Muscle of leg (tissue), 16 donors: ENCODE measurements around the gene PDIA6. TPM values are rescaled to one million over a fixed set of nuclear protein-coding genes. Genes with fewer than 3 reads are reported as not detected.
A peak's percentile ranks its signal among the peaks of the same experiment; 100 is the strongest.

Experiments
- DNase-seq: peaks from one replicate; pipeline ENCODE4 v3.0.0; 2013
- H3K27ac ChIP-seq: one replicate; pipeline ENCODE4 v1.5.1; 2013; ENCODE audit warnings: mild to moderate bottlenecking, low read length, control low read depth
- H3K27me3 ChIP-seq: one replicate; pipeline ENCODE4 v1.6.1; 2013; ENCODE audit warnings: low read length; ENCODE audit not compliant: control insufficient read depth, insufficient read depth
- H3K36me3 ChIP-seq: one replicate; pipeline ENCODE4 v1.6.1; 2013; ENCODE audit warnings: low read length; ENCODE audit not compliant: control insufficient read depth, insufficient read depth
- H3K4me1 ChIP-seq: one replicate; pipeline ENCODE4 v1.6.1; 2013; ENCODE audit warnings: low read length; ENCODE audit not compliant: control insufficient read depth, insufficient read depth
- H3K4me3 ChIP-seq: one replicate; pipeline ENCODE4 v1.5.1; 2013; ENCODE audit warnings: low read length, control low read depth
- H3K9me3 ChIP-seq: replicated peaks from 2 replicates; pipeline ENCODE4 v1.6.1; 2013; ENCODE audit warnings: low read depth, low read length; ENCODE audit not compliant: control insufficient read depth
- WGBS: methylation state at CpG from one replicate; pipeline ENCODE4 v1.1.5; 2013; ENCODE audit warnings: missing lambda C conversion rate; ENCODE audit not compliant: insufficient coverage; 5-methylcytosine and 5-hydroxymethylcytosine counted together
- long read RNA-seq, 11 donors: transcript quantifications; one replicate each; lab custom pipeline, GENCODE V29; 2026
- polyA plus RNA-seq, 8 donors: library from polyadenylated mRNA; unstranded; fragments of 120-200 nt; gene quantifications; one replicate each; pipeline versions ENCODE4 v1.2.1 to v1.2.3, GENCODE V29; 2013; ENCODE audit warnings: inconsistent platforms in 1 of 8, low replicate concordance in 1 of 8; ENCODE audit not compliant: insufficient read length in 8 of 8, insufficient read depth in 1 of 8
- total RNA-seq: library from RNA; stranded (reverse); fragments of 120-200 nt; gene quantifications from one replicate; pipeline ENCODE4 v1.2.4, GENCODE V29; 2013

Gene PDIA6, protein sequence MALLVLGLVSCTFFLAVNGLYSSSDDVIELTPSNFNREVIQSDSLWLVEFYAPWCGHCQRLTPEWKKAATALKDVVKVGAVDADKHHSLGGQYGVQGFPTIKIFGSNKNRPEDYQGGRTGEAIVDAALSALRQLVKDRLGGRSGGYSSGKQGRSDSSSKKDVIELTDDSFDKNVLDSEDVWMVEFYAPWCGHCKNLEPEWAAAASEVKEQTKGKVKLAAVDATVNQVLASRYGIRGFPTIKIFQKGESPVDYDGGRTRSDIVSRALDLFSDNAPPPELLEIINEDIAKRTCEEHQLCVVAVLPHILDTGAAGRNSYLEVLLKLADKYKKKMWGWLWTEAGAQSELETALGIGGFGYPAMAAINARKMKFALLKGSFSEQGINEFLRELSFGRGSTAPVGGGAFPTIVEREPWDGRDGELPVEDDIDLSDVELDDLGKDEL
- total RNA-seq (150 TPM), polyA plus RNA-seq (100 to 1,000 TPM; 135 to 208 (median 156) TPM)
- long read RNA-seq, donor 1, transcript PDIA6-201 (13 exons, 2,338 nt) = major isoform, 18 of 18 reads
- long read RNA-seq, donor 1, partial matches to known transcripts = 0 of 18 reads
- long read RNA-seq, donor 1, other reads (novel, unspliced or antisense) = 0 of 18 reads
- long read RNA-seq, donor 2, transcript PDIA6-201 (13 exons, 2,338 nt) = major isoform, 9 of 9 reads
- long read RNA-seq, donor 2, partial matches to known transcripts = 0 of 9 reads
- long read RNA-seq, donor 2, other reads (novel, unspliced or antisense) = 0 of 9 reads
- long read RNA-seq, donor 3, transcript PDIA6-201 (13 exons, 2,338 nt) = major isoform, 90 of 95 reads
- long read RNA-seq, donor 3, partial matches to known transcripts = 5 of 95 reads
- long read RNA-seq, donor 3, other reads (novel, unspliced or antisense) = 0 of 95 reads
- long read RNA-seq, donor 4, transcript PDIA6-201 (13 exons, 2,338 nt) = major isoform, 34 of 54 reads
- long read RNA-seq, donor 4, partial matches to known transcripts = 19 of 54 reads
- long read RNA-seq, donor 4, other reads (novel, unspliced or antisense) = 0 of 54 reads
- long read RNA-seq, donor 5, transcript PDIA6-201 (13 exons, 2,338 nt) = major isoform, 116 of 160 reads
- long read RNA-seq, donor 5, partial matches to known transcripts = 44 of 160 reads
- long read RNA-seq, donor 5, other reads (novel, unspliced or antisense) = 0 of 160 reads
- long read RNA-seq, donor 6, transcript PDIA6-201 (13 exons, 2,338 nt) = major isoform, 100 of 125 reads
- long read RNA-seq, donor 6, partial matches to known transcripts = 20 of 125 reads
- long read RNA-seq, donor 6, other reads (novel, unspliced or antisense) = 5 of 125 reads
- long read RNA-seq, donor 7, transcript PDIA6-201 (13 exons, 2,338 nt) = major isoform, 74 of 95 reads
- long read RNA-seq, donor 7, partial matches to known transcripts = 20 of 95 reads
- long read RNA-seq, donor 7, other reads (novel, unspliced or antisense) = 0 of 95 reads
- long read RNA-seq, donor 8, transcript PDIA6-201 (13 exons, 2,338 nt) = major isoform, 62 of 68 reads
- long read RNA-seq, donor 8, partial matches to known transcripts = 6 of 68 reads
- long read RNA-seq, donor 8, other reads (novel, unspliced or antisense) = 0 of 68 reads
- long read RNA-seq, donor 9, transcript PDIA6-201 (13 exons, 2,338 nt) = major isoform, 44 of 66 reads
- long read RNA-seq, donor 9, partial matches to known transcripts = 22 of 66 reads
- long read RNA-seq, donor 9, other reads (novel, unspliced or antisense) = 0 of 66 reads
- long read RNA-seq, donor 10, transcript PDIA6-201 (13 exons, 2,338 nt) = major isoform, 88 of 112 reads
- long read RNA-seq, donor 10, partial matches to known transcripts = 24 of 112 reads
- long read RNA-seq, donor 10, other reads (novel, unspliced or antisense) = 0 of 112 reads
- long read RNA-seq, donor 11, transcript PDIA6-201 (13 exons, 2,338 nt) = major isoform, 65 of 65 reads
- long read RNA-seq, donor 11, partial matches to known transcripts = 0 of 65 reads
- long read RNA-seq, donor 11, other reads (novel, unspliced or antisense) = 0 of 65 reads

DNA sequence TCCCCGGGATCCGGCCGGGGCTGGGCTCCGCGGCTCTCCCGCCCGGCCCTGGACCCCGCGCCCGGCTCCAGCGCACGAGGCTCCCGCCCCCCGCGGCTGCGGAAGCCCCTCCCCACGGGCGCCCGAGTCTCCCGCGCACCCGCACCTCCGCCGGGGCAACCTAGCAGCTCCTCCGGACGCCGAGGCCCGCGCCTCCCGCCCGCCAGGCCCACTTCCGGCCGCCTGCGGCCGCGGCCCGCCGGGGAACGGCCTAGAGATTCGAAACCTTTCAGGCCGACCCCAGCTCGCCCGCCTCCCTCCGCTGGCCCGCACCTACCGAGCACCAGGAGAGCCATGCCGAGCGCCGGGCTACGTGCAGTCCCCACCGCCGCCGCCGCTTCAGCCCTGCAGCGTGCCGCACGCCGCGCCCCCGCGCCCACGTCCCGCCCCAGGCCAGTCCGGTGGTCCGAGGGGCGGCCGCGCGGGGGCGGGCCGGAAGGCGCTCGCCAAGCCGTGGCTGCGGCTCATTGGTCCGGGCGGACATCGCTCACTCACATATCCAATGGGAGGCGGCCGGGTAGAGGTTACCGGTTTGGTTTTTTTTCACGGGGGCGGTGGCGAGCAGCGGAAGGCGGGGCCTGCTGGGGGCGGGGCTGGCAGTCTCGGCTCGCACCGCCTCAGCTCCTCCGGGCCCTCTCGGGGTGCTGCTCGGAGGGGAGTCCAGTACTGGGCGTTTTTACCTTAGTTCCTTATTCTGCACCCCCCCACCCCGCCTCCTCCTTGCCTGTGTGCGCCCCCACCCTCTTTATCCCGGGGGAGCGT lies at the start of gene PDIA6:
PDIA6 (minus strand) TSS at position 424 of the 801 bp plus-strand sequence; CDS start at position 335, 89 bp downstream.
- peaks cover 3% of the 10 kb centered on the region for H3K36me3 ChIP-seq
- H3K4me1 ChIP-seq = peaks cover 27% of the 10 kb centered on the region

DNA sequence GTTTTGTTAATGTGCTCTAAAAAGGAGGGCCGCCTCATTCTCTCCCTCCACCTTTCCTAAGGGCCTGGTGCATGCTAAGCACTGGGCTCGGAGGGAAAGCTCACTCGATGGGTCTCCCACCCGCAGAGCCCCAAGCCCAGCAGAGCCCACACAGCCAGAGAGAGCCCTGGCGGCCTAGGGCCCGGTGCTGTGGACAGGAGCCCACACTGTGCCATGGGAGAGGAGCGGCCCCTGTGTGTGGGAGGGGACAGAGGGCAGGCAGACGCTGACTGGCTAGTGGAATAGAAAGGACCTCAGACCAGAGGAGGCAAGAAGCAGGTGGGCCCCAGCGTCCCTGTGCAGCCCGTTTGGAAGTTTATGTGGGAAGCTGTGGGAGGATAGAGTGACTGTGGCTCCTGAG lies 49.7 kb upstream of the PDIA6 start:
- peaks cover 33% of the 10 kb centered on the region for H3K4me1 ChIP-seq
- no peak overlapping the region for H3K4me3 ChIP-seq
- WGBS = 71% methylated on average over 8 of the region's 10 CpGs
- H3K27me3 ChIP-seq = peaks cover 4% of the 10 kb centered on the region
- no peaks in the 10 kb centered on the region for H3K9me3 ChIP-seq
- H3K36me3 ChIP-seq = no peaks in the 10 kb centered on the region
- DNase-seq = no peak
- H3K27ac ChIP-seq = no peak overlapping the region

More for the DNA sequence above, at the start of gene PDIA6:
- H3K9me3 ChIP-seq = no peaks in the 10 kb centered on the region
- peak; percentile 99 for DNase-seq
- peak within 1 kb of the TSS; percentile 78 for H3K27ac ChIP-seq
- H3K27me3 ChIP-seq = peaks cover 6% of the 10 kb centered on the region
- peak within 1 kb of the TSS; percentile 76 for H3K4me3 ChIP-seq
- WGBS = under 1% methylated on average over 89 of the region's 98 CpGs

DNA sequence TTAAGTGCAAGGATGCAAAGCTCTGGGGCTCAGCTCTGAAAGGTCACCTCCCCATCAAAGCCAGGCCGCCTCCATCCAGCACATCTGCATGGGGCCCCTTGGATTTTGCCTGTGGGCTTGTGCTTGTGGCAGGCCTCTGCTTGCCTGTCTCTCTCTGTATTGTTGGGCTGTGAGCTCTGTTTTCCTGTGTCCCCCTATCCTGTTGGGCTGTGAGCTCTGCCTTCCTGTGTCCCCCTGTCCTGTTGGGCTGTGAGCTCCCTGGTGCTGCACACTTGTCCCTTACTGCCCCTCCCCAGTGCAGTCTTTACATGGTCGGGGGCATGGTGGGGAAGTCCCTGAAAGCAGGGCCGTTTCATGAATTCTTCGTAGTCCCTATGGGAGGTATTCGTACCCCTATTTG lies 49.2 kb upstream of the PDIA6 start:
- WGBS = 78% methylated on average over 3 of the region's 5 CpGs
- H3K9me3 ChIP-seq = no peaks in the 10 kb centered on the region
- H3K4me1 ChIP-seq = peaks cover 33% of the 10 kb centered on the region
- no peak for DNase-seq
- H3K36me3 ChIP-seq = no peaks in the 10 kb centered on the region
- no peak overlapping the region for H3K4me3 ChIP-seq
- H3K27ac ChIP-seq = no peak overlapping the region
- peaks cover 4% of the 10 kb centered on the region for H3K27me3 ChIP-seq

DNA sequence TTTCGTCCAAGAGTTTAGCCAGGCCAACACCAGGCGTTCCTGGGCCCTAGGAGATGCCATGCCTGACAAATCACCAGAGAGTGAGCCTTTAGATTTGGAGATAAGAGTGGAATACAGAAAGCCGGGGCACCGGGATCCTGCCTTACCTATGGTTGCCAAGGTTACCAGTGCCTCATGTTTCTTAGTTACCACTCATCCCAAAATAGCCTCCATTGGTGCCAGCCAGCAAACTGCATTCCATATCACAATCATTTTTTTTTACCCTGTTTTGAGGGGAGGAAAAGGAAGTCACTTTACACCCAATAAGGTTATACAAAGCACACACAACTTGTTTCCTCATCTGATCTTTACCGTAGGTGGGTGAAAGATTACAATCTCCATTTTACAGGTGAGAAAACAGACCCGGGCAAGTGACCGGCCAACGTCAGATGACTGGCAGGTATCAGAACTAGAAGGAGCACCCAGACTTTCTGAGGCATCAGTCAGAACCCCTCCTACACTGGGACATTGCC lies 48.3 kb upstream of the PDIA6 start:
- Histone ChIP-seq H3K27me3 (peaks cover 4% of the 10 kb centered on the region), H3K27ac (no peak overlapping the region), H3K4me1 (peaks cover 27% of the 10 kb centered on the region), H3K36me3 (no peaks in the 10 kb centered on the region), H3K9me3 (no peaks in the 10 kb centered on the region), H3K4me3 (no peak overlapping the region)
- no CpG with 5 or more reads among the region's 8 CpGs for whole genome bisulfite sequencing
- DNase-seq = no peak

DNA sequence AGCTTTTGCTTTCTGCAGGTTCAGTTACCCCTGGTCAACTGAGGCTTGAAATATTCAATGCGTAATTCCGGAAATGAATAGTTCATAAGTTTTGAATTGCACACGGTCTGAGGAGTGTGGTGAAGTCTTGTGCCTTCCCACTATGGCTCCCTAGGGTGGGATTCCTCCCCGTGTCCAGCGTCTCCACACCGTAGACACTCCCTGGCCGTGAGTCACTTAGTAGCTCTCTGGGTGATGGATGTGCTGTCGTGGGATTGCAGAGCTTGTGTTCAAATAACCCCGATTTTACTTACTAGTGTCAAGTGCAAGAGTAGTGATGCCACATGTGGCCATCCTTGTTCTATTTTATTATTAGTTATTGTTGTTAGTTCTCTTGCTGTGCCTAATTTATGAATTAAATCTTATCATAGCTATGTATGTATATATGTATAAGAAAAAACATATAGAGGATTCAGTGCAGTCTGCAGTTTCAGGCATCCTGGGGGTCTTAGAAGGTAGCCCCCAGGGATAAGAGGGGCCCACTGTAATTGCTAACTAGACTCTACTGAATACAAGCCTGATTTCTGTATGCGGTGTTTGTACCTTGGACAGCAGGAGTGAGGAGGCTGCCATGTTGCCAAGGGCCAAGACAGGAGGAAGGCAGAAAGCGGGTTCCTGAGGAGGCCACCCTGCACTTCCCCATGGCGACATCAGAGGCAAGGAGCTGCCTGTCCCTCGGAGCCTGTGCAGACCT lies 47.7 kb upstream of the PDIA6 start:
- H3K4me1 ChIP-seq = peaks cover 21% of the 10 kb centered on the region
- 82% methylated on average over 5 of the region's 13 CpGs for WGBS
- H3K27me3 ChIP-seq = peaks cover 4% of the 10 kb centered on the region
- H3K36me3 ChIP-seq = no peaks in the 10 kb centered on the region
- H3K27ac ChIP-seq = no peak overlapping the region
- DNase-seq = no peak
- no peaks in the 10 kb centered on the region for H3K9me3 ChIP-seq
- no peak overlapping the region for H3K4me3 ChIP-seq

DNA sequence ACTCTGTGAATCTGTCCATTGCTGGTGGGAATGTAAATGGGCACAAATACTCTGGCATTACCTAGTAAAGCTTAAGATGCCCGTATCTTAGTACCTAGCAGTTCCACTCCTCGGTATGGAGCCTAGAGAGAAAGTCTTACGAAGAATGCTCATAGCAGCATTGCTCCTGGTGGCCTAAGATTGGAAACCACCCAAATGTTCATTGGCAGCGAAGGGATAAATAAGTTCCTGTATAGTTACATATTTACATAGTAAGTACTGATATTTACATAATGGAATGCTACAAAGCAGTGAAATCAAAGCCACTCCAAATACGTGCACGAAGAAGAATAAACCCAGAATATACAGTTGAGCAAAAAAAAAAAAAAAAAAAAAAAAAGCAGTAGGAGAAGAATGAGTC lies 46.7 kb upstream of the PDIA6 start:
- DNase-seq = no peak
- Histone ChIP-seq H3K27ac (no peak overlapping the region), H3K27me3 (peaks cover 4% of the 10 kb centered on the region), H3K36me3 (no peaks in the 10 kb centered on the region), H3K9me3 (no peaks in the 10 kb centered on the region), H3K4me3 (no peak overlapping the region), H3K4me1 (peaks cover 17% of the 10 kb centered on the region)
- WGBS = 83% methylated on average over 2 of the region's 6 CpGs

DNA sequence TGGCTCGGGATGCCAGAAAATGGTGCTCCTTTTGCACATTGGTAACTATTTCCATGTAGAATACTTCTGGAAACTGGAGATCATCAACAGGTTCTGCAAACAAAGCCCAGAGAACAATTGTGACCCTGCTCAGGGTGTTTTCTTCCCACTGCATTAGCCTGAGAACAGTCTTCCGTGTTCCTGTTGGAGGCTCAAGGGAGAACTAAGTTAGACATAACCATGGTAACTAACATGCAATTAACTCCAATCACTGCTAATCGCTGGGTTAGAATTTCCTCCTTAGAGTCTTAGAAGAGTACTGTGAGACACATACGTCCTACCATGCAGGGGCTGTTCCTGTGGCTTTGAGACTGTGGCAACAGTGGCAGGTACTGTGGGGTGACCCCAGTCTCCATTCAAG lies 36.0 kb upstream of the PDIA6 start:
- WGBS = 53% methylated on average over 2 of the region's 4 CpGs
- H3K4me3 ChIP-seq = no peak overlapping the region
- no peaks in the 10 kb centered on the region for H3K36me3 ChIP-seq
- H3K27me3 ChIP-seq = peaks cover 6% of the 10 kb centered on the region
- H3K27ac ChIP-seq = no peak overlapping the region
- peaks cover 15% of the 10 kb centered on the region for H3K4me1 ChIP-seq
- no peak for DNase-seq
- no peaks in the 10 kb centered on the region for H3K9me3 ChIP-seq

DNA sequence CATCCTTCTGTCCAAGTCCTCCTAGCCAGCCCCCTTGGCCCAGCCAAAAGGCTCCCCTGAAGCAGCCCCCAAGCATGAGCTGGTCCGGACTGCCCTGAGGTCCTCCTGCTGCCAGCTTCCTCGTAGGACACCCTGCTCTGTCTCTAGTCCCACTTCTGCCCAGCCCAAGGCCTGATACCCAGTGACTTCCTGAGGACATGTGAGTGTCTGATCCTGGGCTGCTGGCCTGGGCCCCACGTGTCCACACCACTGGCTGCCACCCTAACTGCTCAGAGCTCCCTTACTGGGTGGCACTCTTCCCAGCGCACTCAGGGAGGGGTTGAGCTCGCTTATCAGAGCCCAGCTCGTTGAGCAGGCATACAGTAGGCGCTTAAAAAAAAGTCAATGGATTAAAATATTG lies 34.4 kb upstream of the PDIA6 start:
- Histone ChIP-seq H3K4me3 (no peak overlapping the region), H3K27me3 (peaks cover 3% of the 10 kb centered on the region), H3K4me1 (peaks cover 19% of the 10 kb centered on the region), H3K9me3 (peaks cover 1% of the 10 kb centered on the region), H3K27ac (no peak overlapping the region), H3K36me3 (no peaks in the 10 kb centered on the region)
- DNase-seq = no peak
- 60% methylated on average over 2 of the region's 7 CpGs for WGBS
